Activated CD4-positive, alpha-beta T cell treated with anti-CD3 and anti-CD28 coated beads, Interleukin-2, amount 50 U/mL, for 16 hours (primary cell): ENCODE measurements around the gene ZNF70.
"Not testable (repeated sequence)": the region's sequence is repeated elsewhere in the genome, so short reads cannot be mapped to it uniquely, and the experiment has no call there.

Experiments
- DNase-seq: peaks from one replicate; pipeline ENCODE4 v3.0.0-alpha.2; 2020

The ZNF70 gene

DNA sequence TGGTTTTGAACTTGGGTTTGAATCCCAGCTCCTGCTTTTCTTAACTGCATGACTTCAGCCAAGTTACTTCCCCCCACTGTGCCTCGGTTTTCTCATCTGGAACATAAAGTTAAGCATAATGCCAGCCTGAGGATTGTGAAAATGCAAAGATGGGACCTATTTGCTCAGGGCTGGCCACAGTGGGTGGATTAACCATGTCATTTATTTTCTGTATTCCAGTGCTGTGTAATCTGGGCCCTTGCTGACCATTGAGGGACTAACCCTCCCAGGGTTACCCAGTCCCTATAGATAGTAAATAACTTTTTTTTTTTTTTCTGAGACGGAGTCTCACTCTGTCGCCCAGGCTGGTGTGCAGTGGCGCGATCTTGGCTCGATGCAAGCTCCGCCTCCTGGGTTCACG is 4.8 kb upstream of the ZNF70 start:
- DNase-seq, result no peak

DNA sequence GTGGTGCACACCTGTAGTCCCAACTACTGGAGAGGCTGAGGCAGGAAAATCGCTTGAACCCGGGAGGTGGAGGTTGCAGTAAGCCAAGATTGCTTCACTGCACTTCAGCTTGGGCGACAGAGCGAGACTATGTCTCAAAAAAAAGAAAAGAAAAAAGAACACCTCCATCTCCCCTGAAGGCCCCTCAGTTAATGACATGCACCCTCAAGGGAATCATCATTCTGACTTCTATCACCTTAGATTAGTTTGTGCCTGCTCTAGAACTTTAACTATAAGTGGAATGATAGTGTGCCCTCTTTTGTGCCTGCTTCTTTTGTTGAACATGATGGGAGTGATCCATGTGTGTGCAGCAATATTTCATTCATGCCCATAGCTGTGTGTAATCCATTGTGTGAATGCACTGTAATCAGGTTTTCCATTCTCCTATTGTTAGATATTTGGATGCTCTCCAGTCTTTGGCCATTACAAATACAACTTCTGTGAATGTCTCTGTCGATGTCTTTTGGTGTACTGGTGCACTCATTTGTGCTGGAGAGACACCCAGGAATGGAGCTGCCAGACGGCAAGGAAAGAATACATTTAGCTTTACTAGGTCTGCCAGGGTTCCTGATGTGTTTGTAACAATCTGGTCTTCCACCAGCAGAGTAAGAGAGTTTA is 4.2 kb upstream of the ZNF70 start:
- no peak for DNase-seq

DNA sequence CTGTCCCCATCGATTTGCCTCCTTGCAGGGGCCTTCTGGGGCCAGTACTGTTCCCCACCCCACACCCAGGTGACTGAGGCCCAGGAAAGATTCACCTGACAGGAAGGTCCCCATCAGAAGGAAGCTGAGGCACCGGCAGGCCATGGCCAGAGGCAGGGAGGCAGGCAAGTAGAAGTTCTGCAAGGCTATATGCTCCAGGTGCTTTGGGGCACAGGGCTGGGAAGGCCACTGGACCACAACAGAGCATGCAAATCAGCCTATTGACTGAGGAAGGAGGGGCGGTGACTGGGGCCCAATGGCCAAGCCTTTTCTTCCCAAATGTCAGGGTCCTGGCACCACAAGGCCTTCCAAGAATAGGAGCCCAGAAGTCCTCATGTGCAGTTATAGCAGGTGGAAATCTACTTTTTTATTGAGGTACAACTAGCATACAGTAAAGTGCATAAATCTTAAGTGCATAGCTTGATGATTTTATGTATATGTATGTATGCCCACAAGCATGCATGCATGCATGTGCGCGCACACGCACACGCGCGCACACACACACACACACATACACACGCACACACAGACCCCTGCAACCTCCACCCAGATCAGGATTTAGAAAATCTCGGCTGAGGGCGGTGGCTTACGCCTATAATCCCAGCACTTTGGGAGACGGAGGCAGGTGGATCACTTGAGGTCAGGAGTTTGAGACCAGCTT is 3.5 kb upstream of the ZNF70 start, which contains the start of gene VPREB3:
VPREB3 (minus strand) TSS at position 206 of the 700 bp plus-strand sequence; CDS start at position 144, 62 bp downstream.
- DNase-seq, result no peak

DNA sequence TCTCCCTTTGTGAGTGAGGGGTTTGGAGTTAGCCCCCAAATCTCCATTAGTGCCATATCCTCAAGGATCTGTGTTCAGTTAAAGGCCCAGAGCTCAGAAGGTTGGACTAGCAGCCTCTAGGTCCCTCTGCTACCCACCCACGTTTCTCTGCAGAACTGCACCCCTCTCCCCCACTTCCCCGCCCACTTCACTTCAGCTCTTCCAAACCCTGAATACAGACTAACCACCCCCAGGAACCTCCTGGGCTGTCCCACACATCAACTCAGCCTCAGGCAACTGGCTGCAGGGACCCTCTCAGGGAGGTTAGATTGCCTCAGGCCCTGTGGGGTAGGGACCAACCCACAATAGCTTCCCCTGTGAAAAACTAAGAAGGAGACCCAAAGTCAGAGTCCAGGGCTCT is 2.5 kb upstream of the ZNF70 start:
- no peak for DNase-seq

DNA sequence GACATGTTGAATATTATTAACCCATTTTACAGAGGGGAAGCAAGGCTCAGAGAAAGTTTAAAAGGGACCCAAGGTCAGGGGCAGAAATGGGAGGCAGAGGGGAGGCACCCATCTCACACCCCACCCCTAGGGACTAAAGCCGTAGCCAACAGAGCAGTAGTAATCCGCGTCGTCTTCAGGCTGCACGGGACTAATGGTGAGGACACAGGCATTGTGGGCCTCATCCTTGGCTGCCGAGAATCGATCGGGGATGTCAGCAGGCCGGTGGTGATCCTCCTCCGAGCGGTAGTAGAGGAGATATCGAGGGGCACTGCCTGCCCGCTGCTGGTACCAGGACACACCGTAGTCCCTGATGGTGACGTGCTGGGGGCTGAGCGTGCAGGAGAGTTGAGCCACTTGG is 1.8 kb upstream of the ZNF70 start:
- no peak for DNase-seq

DNA sequence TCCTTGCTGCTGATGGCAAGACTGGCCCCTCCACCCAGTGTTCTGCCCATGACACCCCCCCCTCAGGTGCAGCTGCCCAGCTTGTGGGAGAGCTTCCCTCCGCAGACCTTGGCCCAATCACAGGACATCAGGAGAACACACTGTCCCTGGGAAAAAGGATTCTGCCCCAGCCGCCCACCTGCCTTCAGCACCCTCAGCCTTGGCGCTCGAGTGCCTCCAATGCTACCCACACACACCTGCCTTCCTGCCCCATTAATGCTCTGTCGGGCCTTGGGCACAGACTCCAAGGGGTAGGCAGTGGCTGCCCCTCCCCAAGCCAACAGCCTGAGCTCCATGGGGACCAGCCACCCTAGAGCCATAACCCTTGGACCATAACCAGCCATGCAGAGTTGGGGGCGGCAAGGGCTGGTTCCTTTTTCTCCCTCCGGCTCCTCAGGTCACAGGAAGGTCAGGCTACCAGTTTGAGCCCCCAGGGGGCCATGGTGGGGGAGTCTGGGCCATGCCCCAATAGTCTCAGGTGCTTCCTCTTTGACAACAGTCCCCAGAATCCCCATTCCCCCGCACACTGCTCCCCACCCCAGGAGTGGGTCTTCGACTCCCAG is 1.3 kb upstream of the ZNF70 start:
- no peak for DNase-seq

DNA sequence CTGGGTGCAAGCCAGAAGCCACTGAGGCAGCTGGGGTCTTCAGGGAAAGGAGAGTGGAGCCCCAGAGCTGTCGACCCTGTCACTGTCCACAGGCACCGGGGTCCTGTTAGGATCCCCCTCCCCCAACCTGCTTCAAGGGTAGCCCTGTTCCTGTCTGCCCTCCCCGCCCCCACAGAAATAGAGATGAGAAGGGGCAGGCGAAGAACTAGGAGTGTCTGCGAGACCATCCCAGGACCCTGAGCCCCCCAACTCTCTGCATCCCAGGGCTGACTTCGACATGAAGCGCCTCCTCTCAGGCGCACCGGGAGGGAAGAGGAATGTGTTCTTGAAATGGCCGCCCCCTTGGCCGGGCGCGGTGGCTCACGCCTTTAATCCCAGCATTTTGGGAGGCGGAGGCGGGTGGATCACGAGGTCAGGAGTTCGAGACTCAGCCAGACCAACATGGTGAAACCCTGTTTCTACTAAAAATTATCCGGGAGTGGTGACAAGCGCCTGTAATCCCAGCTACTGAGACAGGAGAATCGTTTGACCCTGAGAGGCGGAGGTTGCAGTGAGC is 607 bp upstream of the ZNF70 start:
- no peak for DNase-seq

DNA sequence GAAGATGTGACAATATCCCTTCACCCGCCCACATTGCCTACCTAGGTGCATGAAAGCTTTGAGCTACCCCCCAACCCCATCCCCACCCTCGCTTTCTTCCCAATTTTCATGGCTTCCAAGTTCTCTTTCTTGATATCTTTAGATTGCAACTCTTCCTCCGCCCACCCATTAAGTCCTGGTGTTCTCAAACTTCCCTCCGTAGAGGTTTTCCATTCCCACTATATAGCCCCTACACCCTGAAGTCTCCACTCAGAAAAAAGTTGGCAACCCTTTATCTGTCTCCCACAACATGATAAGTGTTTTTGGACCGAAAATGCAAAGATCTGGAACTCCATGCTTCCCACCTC is 572 bp downstream of the ZNF70 start:
- no peak for DNase-seq

DNA sequence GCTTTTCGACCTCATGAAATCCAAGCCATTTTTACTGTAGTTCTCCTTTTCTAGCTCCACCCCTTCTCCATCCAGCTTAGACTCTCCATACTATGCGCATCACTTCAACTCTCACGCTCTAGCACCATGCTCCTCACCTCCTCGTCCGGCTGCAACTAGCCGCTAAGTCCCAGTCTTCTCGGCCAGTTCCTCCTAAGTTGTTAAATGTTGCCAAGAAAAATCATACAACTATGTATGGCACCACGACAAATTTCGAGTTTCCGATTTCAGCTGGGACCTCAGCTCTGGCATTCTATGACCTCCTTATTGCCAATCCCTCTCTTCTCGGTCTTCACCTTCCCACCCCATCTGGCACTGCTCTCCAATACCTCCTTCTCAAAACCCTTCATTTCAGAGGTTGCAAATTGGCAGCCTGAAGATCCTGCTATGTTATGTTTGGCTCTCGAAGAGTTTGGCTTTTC is 1.0 kb downstream of the ZNF70 start:
- no peak for DNase-seq

DNA sequence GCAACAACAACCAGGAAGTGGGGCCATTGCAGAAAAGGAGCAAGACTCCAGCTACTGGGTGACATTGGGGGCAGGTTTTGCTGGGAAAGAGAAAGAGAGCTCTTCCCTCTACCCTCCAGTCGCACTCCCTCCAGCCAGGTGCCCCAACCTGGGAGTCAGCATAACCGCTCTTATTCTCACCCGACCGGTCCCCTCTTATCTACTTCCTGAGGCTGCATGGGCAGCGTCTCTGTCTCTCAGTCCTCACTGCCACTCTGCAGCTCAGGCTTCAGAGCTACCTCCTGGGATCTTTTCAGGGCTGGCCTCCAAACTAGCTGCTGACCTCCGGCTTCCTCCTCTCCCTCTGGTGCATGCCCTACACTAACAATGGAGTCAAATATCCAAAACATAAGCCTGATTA is 5.1 kb downstream of the ZNF70 start:
- no peak for DNase-seq

DNA sequence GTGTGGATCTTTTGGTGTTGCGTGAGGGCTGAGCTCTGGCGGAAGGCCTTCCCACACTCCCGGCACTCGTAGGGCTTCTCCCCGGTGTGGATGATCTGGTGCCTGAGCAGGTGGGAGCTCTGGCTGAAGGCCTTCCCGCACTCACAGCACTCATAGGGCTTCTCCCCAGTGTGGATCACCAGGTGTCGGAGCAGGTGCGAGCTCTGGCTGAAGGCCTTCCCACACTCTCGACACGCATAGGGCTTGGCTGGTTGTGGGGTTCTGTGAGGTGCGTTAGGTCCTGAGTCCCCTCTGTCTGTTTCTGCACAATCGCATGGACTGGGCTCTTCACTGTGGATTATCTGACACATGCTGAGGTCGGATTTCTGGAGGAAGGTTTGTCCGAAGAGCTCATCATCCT is 6.4 kb downstream of the ZNF70 start:
- no peak for DNase-seq

DNA sequence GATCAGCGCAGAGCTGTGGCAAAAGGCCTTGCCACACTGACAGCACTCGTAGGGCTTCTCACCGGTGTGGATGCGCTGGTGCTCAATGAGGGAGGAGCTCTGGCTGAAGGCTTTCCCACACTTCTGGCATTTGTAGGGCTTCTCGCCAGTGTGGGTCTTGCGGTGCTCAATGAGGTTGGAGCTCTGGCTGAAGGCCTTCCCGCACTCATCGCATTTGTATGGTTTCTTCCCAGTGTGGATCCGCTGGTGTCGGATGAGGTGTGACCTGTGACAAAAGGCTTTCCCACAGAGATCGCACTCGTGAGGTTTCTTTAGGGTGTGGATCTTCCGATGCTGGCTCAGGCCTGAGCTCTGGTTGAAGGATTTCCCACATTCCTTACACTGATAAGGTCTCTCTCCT is 6.9 kb downstream of the ZNF70 start:
- DNase-seq, result no peak

DNA sequence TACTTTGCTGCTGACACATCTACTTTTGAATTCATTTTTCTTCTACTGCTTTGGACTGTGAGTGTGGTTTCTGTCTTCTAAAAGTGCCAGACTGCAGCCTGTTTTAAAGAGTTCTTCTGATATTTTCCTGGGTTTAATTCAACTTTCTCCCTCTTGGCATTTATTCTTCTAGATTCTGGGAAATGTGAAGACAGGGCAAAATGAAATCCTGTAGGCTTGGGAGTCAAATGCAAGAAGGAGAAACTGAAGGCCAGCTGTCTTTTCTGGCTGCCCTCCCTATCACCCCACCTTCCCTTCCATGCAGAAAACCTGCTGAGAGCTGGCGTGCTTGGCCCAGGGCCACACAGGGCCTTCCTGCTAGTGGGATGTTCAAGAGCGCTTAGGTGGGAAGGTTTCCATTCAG is 7.6 kb downstream of the ZNF70 start:
- no peak for DNase-seq

DNA sequence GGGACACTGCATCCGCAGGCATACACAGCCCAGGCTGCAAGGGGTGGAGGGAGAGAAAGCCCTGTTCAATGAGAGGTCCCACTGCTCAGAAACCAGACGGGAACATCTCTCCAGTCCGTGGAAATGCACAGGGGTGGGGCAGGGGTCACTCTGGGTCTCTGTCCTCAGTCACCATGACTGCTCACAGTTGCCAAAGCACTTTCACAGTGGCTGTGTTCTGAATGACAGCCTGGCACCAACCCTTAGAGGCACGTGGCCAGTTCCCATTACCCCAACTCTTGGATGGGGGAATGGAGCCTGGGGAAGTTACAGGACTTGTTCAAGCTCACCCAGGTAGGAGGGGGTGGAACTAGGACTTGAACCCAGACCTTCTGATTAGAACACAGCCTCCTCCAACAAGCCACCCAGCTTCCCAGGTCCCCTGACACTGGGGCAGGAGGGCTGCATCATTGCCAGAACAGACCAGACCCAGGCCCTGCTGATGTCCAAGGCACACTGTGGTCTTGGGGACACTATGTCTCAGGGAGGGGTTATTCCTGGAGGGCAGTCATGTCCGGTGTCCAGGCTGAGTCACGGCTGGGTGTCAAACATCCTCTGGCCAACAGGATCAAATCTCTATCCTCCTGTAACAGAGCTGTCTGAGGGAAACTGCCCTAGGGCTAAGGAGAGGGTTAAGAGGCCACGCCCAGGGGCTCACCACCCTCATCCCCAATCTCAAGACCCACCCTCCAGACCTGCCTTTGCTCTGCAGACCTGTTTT is 8.2 kb downstream of the ZNF70 start:
- no peak for DNase-seq

DNA sequence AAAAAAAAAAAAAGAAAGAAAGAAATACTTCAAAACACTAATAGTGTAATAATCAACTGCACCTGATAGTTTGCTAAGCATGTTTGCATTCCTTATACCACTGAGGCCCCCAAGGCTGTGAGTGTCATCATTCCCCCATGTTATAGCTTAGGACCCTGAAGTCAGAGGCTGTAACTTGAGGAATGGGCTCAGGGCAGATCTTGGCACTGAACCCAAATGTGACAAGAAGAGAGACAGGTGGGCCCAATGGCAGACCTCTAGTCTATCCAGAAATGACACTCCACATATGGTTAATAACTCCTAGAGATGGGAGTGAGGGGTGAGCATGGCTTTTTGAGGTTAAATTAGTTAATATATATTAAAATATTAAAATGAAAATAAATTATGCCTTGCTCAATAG is 13.2 kb downstream of the ZNF70 start:
- DNase-seq, result no peak

DNA sequence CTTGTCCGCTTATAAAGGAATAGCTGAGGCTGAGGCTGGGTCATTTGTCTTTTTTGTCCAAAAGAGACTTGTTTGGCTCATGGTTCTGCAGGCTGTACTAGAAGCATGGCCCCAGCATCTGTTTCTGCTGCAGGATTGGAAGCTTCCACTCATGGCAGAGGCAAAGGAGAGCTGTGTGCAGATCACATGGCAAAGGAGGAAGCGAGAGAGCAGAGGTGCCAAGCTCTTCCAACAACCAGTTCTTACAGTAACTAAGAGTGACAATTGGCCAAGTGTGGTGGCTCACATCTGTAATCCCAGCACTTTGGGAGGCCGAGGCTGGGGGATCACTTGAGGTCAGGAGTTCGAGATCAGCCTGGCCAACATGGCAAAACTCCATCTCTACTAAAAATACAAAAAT is 22.8 kb downstream of the ZNF70 start:
- DNase-seq, result not testable (repeated sequence)

DNA sequence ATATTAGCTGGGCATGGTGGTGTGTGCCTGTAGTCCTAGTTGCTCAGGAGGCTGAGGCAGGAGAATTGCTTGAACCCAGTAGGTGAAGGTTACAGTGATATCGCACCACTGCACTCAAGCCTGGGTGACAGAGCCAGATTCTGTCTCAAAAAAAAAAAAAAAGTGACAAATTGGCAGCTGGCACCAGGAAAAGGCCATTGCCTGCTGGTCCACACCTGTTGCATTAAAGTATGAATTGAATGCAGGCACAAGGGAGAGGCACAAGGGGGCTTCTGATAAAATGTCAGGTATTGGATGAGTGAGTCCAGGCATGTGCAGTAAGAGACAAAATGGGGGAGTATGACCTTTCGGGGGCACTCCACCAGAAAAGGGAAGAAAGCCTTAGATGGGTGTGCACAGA is 28.2 kb downstream of the ZNF70 start:
- no peak for DNase-seq

DNA sequence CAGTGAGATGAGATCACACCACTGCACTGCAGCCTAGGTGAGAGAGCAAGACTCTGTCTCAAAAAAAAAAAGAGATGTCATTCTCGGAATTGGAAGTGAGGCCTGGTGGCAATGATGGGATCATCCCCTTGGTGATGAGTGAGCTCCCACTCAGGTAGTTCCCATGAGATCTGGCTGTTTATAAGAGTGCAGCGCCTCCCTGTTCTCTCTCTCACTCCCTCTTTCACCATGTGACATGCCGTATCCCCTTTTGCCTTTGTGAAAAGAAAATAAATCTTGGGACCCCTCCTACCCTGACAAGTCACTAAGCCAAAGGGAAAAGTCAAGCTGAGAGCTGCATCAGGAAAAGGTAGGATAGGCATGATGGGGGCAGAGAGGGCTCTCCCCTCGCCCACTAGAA is 28.8 kb downstream of the ZNF70 start:
- no peak for DNase-seq

DNA sequence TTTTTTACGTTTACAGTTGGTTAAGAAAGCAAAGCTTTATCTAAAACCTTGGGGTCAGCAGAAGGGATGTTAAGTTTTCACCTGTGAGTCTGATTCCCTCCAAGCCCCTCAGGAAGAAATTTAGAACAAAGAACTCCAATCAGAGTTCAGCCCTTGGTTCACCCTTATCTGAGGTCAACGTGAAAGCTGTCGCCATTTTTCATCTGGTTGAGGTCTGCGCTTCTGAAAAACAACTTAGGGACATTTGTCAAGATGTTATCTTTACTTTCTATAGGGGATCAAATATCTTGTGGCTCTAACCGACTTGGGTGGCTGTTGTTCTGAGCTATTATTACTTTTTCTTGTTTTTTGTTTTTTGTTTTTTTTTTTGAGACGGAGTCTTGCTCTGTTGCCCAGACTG is 30.1 kb downstream of the ZNF70 start:
- DNase-seq, result no peak

DNA sequence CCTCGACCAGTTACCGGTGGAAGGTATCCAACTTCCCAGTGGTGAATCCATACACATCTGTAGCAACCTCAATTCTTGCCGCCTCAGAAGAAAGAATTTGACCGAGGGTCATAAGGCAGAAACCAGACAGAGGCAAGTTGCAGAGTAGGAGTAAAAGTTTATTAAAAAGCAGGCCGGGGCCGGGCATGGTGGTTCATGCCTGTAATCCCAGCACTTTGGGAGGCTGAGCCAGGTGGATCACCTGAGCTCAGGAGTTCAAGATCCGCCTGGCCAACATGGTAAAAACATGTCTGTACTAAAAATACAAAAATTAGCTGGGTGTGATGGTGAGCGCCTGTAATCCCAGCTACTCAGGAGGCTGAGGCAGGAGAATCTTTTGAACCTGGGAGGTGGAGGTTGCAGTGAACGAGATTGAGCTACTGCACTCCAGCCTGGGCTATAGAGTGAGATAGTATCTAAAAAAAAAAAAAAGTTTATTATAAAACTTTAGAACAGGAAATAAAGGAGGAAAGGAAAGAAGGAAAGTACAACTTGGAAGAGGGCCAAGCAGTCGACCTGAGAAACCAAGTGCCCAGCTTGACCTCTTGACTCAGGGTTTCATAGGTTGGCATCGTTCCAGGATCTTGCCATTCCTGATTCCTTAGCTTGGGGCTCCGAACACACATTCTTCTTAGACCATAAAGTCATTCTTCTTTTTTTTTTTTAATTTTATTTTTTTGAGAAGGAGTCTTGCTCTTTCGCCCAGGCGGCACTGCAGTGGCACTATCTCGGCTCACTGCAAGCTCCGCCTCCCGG is 32.3 kb downstream of the ZNF70 start:
- DNase-seq, result no peak

DNA sequence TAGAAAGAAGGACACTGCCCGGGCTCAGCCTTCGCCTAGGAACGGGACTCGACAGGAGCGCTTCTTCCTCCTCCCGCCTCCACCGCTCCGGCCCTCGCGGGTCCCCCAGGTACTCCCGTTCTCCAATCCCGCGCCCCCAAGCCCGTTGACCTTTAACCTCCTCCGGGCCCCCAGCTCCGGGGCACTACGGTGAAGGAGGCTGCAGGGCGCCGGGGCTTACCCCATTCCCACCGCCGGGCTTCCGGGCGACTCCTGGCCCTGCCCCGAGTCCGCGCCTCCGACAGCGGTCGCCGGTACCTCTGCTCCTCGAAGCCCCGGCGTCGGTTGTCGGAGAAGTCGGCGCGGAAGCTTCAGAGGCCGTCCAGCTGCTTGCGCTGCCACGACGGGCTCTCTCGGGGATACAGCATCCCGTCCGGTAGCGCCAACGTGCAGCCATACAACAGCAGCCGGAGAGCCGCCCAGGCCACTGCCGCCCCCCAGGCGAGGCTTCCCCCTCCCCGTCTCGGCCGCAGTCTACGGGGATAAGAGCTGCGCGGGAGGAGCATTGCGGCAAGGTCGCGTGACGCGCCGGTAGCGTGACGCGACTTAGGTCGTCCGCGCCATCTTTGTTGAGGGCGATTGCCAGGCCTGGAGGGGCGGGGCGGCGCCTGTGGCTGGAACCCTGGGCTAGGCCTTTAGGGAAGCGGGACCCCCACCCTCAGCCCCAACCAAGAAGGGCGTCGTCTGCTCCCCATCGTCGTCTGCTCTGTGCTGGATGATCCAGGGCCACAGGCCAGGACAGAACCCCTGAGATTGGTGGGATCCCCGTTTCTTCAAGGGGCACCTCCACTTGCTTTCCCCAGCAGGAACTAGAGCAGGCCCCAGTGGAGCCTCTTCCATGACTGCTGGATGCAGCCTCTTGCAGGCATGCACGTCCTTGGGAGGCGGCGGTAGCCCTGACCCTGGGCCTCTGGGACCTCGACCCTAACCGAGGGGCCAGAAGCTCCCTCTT is 33.8 kb downstream of the ZNF70 start:
- peak; percentile 88 for DNase-seq
